HCEC 1CT (cell line): ENCODE measurements around the gene NKAP.
"Not testable (repeated sequence)": the region's sequence is repeated elsewhere in the genome, so short reads cannot be mapped to it uniquely, and the experiment has no call there.

Experiments
- DNase-seq: peaks from one replicate; pipeline ENCODE4 v3.0.0-alpha.2; 2017

The NKAP gene

GRCh38 chrX:119935215-119935874 lies 8.2 kb downstream of the NKAP start:
- DNase-seq: no peak

- not testable (repeated sequence) for DNase-seq
Measured at GRCh38 chrX:119922391-119922790, 21.2 kb downstream of the NKAP start.

DNA sequence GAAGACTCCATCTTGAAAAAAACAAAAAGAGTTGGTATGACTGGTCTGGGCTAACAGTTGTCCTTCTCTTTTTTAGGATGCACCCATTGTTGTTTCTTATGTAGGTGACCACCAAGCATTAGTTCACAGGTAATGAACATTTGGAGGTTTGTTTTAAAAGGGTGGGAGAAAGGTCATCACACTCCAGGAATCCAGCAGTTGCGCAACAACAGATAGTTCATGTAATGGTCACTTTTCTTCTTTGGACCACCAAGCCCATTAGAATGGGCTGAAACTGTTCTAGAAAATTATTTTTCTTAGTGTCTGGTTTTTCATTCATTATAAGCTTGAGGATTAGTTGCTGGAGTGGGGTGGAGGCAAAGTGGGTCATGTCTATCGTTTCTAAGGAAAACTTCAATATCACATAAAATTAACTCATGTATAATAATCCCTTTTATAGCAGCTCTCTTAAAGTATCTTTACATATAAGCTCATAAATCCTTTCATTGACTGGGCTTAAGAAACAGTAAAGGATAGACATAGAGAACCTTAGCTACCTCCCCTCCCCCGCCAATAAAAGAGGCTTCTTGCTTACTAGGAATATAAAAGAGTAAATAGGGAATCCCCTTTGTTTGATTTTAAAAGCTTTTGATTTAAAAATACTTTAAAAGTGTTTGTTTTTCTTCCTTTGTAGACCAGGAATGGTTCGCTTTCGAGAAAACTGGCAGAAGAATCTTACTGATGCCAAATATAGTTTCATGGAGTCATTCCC lies 23.5 kb downstream of the NKAP start:
- no peak for DNase-seq

DNA sequence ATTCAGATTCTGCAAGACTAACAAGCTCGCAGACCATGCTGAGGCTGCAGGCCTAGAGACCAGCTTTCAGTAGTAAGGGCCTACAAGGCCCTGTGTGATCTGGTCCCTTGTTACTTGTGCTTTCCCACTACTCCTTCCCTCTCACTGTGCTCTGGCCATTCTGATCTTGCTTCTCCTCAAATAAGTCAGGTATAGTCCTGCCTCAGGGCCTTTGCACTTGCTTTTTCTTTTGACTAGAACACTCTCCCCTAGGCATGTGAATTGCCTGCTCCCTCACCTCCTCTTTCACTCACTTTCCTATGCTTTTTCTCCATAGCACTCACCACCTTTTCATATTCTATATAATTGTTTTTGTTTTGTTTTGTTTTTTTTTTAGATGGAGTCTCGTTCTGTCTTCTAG lies 25.7 kb downstream of the NKAP start:
- no peak for DNase-seq

- no peak for DNase-seq
Measured at GRCh38 chrX:119916310-119916709, 27.2 kb downstream of the NKAP start.

GRCh38 chrX:119900976-119901375 lies 42.6 kb downstream of the NKAP start:
- DNase-seq: no peak

- no peak for DNase-seq
Measured at GRCh38 chrX:119899125-119899524, 44.4 kb downstream of the NKAP start.

DNA sequence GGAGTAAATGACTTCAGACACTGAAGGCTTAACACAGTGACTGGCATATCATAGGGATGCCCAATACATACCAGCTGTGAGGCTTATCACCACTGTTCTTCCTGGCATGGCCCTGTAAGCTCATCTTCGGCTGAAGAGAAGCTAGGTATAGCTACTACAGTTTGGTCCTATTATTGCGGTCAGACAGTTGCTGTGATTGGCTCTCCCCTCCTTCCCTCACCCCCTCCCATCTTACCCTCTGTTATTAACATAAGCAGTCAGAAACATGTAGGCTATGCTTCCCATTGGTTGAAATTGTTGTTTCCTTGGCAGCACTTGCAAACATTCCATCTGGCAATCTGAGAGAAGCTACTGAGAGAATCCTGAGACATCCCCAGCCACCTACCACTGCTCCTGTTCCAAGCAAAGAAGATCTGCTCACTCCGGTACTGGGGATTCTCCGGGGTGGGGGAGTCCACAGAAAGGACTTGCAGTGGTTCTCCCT lies 47.7 kb downstream of the NKAP start, which contains the start of gene AKAP14:
TSS of gene AKAP14 (plus strand) at position 51 of the 484 bp plus-strand sequence. CDS start 7,331 bp downstream, outside the sequence.
- no peak for DNase-seq

DNA sequence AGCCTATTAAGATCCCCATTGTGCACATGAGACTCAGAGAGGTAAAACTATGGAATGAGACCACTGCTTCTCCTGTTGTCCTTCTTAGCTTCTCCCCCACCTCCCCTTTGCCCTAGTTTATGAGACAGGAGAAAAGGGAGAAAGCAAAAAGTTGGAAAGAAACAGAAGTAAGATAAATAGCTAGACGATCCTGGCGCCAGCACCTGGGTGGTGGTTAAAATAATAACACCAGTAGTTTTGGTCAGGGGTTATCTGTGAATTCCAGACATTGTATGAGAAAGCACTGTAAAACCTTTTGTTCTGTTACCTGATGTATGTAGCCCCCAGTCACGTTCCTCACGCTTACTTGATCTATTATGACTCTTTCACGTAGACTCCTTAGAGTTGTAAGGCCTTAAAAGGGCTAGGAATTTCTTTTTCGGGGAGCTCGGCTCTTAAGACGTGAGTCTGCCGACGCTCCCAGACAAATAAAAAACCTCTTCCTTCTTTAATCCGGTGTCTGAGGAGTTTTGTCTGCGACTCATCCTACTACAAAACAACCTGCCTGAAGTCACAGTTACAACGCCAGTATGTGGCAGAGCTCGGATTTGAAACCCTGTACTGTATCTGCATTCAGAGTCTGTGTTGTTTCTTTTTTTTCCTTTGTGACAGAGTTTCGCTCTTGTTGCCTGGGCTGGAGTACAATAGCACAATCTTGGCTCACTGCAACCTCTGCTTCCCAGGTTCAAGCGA lies 51.4 kb downstream of the NKAP start:
- not testable (repeated sequence) for DNase-seq

GRCh38 chrX:119890626-119891025 lies 52.9 kb downstream of the NKAP start:
- not testable (repeated sequence) for DNase-seq

DNA sequence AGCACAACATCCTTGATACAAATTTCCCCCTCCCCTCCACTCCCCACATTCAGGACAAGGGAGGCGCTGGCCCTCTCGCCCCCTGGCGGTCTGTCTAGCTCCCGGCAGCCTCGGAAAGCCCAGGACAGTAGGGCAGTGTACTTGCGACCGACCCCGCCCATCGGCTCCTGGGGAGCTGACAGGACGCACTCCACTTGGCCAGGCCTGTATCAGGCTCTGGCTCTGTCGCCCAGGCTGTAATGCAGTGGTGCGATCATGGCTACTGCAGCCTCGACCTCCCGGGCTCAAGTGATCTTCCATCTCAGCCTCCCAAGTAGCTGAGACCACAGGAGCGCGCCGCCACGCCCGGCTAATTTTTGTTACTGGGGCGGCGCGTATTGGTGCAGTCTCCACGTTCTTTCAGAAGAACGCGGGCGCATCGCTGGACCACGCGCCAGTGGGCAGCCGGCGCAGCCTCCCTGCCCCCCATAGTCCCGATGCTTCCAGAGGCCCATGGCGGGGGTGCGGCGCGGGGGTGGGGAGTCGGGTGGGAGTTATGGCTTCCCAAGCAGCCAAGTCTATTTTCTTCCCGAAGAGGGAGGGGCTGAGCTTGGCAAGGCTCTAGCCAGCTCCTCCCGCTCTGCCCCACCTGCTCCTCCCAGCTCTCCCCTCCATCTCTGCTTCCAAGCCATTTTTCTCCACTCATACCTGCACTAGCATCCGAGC lies 55.7 kb downstream of the NKAP start:
- peak; percentile 14 for DNase-seq

DNA sequence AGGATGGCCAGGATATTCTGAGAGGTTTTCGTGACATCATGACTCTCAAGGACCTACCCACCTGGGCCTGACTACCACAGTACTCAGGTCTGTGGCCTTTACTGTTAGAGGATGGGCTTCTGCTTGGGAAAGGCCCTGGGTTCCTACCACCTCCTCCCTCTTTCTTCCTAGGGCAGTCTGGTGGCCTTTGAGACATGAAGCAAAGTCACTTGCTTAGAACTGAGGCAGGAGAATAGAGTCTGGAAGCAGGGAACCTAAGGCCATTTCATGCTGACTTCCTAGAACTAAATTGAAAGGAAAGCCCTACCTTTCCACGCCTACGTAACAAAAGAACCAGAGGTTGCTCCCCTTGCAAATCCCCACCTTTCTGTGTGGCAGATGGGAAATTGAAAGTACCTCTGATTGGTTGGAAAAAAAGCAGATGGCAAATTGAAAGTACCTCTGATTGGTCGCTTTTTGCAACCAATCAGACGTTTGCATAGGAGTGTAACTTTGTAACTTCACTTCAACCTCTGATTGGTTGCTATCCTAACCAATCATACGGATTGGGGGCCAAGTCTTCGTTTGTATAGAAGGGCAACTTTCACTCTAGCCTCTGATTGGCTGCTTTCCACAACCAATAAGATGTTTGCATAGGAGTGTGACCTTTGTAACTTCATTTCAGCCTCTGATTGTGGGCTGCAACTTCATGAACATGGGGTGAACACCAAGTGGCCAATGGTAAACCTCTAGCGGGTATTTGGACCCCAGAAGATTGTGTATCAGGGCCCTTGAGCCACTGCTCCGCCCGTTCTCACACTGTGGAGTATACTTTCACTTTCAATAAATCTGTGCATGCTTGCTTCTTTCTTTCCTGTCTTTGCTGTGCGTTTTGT lies 57.8 kb downstream of the NKAP start:
- DNase-seq: no peak

- peak; percentile 32 for DNase-seq
Measured at GRCh38 chrX:119880552-119881437, 62.8 kb downstream of the NKAP start.

GRCh38 chrX:119880076-119880475 lies 63.5 kb downstream of the NKAP start:
- DNase-seq: no peak

GRCh38 chrX:119878740-119879139 lies 64.8 kb downstream of the NKAP start:
- DNase-seq: no peak

DNA sequence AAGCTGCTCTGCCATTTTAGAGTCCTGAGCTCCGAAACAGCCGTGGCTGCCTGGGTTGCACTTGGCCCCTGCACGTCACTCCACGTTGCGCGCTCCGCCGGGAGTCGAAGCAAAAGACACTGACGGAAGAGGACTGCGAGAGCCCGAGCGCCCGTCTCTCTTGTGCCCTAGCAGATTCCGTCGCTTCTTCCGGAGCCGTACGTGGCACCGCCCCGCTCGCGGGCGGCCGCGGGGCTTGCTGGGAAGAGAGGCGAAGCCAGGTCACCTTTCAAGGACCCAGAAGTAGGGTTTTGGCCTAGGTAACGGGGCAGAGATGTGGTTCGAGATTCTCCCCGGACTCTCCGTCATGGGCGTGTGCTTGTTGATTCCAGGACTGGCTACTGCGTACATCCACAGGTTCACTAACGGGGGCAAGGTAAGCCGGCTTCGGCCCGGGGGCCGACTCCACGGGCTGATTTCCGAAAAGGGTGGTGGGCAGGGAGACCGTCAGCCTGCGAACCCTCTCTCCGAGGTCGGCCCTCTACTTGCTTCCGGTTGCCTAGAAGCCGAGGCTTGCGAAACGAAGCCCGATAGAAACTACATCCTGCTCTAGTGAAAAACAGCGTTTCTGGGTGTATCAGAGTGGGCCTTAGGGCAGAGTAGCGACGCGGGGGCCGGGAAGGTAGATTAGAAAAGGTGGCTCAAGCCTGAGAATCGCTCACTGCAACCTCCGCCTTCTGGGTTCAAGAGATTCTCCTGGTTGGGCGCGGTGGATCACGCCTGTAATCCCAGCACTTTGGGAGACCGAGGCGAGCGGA lies 71.8 kb downstream of the NKAP start, which contains the start of the genes NDUFA1 and RNF113A:
TSS of gene NDUFA1 (plus strand) at position 234 of the 797 bp plus-strand sequence. CDS start at position 314, 80 bp downstream.
TSS of gene RNF113A (minus strand) at position 135 of the 797 bp plus-strand sequence. CDS start at position 15, 120 bp downstream.
- DNase-seq: peak; percentile 81

GRCh38 chrX:119871245-119871598 lies 72.3 kb downstream of the NKAP start:
- DNase-seq: no peak
